SK-N-SH (cell line): Measurements from ENCODE around the gene TBCD. TPM values are rescaled to one million over a fixed set of nuclear protein-coding genes. Genes with fewer than 3 reads are reported as not detected.

ENCODE experiments used
- CTCF ChIA-PET: fragments of 300-600, 350-600 bp; formaldehyde crosslinking; extraction: SDS; loops from one replicate; lab custom pipeline; 2021; lab: Yijun Ruan, JAX
- POLR2A ChIA-PET: fragments of 350-600 bp; sonication (Branson Sonifier 250); formaldehyde crosslinking; extraction: SDS; loops from one replicate; lab custom pipeline; 2020; ENCODE audit warnings: antibody characterized with exemption, inconsistent platforms; lab: Yijun Ruan, JAX
- DNase-seq: peaks from one replicate; pipeline ENCODE4 v3.0.0; 2012
- H2AFZ ChIP-seq: fragments of 200-600 bp; sonication (generic); 2 replicates; pipeline ENCODE4 v1.8.1; 2016; ENCODE audit warnings: antibody characterized with exemption, mild to moderate bottlenecking, low read depth
- H3F3A ChIP-seq: fragments of 200-600 bp; sonication (generic); replicated peaks from 2 replicates; pipeline ENCODE3; 2016; ENCODE audit warnings: antibody characterized with exemption, mild to moderate bottlenecking; ENCODE audit not compliant: insufficient read depth
- H3K27ac ChIP-seq, 2 experiments: fragments of 200-500 bp in 1 of 2; fragments of 200-600 bp in 1 of 2; sonication (Bioruptor generic) in 1 of 2; sonication (generic), shearing (Covaris generic) in 1 of 2; 2 replicates each; pipeline versions ENCODE4 v1.5.1 to v1.6.1; 2014 to 2016; ENCODE audit warnings: low read depth in 2 of 2, inconsistent platforms in 1 of 2, low read length in 1 of 2, mild to moderate bottlenecking in 1 of 2, mixed read lengths in 1 of 2
- H3K27me3 ChIP-seq: fragments of 200-600 bp; sonication (generic), shearing (Covaris generic); 2 replicates; pipeline ENCODE4 v1.6.1; 2016; ENCODE audit warnings: mixed run types; ENCODE audit not compliant: insufficient read depth
- H3K36me3 ChIP-seq, 2 experiments: fragments of 200-500 bp in 1 of 2; fragments of 200-600 bp in 1 of 2; sonication (Bioruptor generic) in 1 of 2; sonication (generic) in 1 of 2; replicated peaks in 1 of 2; 2 replicates each; pipeline versions ENCODE3 to v1.5.1; 2014 to 2016; ENCODE audit warnings: low read length in 1 of 2, mild to moderate bottlenecking in 1 of 2; ENCODE audit not compliant: insufficient read depth in 2 of 2, control insufficient read depth in 1 of 2
- H3K4me1 ChIP-seq, 2 experiments: fragments of 200-500 bp in 1 of 2; fragments of 200-600 bp in 1 of 2; sonication (Bioruptor generic) in 1 of 2; sonication (generic), shearing (Covaris generic) in 1 of 2; 2 replicates each; pipeline versions ENCODE4 v1.5.1 to v1.6.1; 2014 to 2016; ENCODE audit warnings: low read depth in 1 of 2, low read length in 1 of 2, mixed run types in 1 of 2; ENCODE audit not compliant: insufficient read depth in 2 of 2, control insufficient read depth in 1 of 2
- H3K4me2 ChIP-seq: fragments of 200-600 bp; sonication (generic), shearing (Covaris generic); 2 replicates; pipeline ENCODE4 v1.6.1; 2017; ENCODE audit warnings: mixed run types
- H3K4me3 ChIP-seq, 2 experiments: fragments of 200-500 bp in 1 of 2; fragments of 200-600 bp in 1 of 2; sonication (Bioruptor generic) in 1 of 2; sonication (generic), shearing (Covaris generic) in 1 of 2; 2 replicates each; pipeline versions ENCODE4 v1.5.1 to v1.8.1; 2014 to 2016; ENCODE audit warnings: low read depth in 2 of 2, inconsistent platforms in 1 of 2, low read length in 1 of 2, mild to moderate bottlenecking in 1 of 2, mixed read lengths in 1 of 2, moderate library complexity in 1 of 2
- H3K79me2 ChIP-seq: fragments of 200-600 bp; sonication (generic); 2 replicates; pipeline ENCODE4 v1.8.1; 2017; ENCODE audit warnings: mild to moderate bottlenecking; ENCODE audit not compliant: insufficient read depth
- H3K9ac ChIP-seq: fragments of 200-600 bp; sonication (generic); 2 replicates; pipeline ENCODE4 v1.6.1; 2017; ENCODE audit warnings: mixed run types
- H3K9me2 ChIP-seq: fragments of 200-600 bp; sonication (generic); 2 replicates; pipeline ENCODE4 v1.6.1; 2017; ENCODE audit warnings: mixed run types
- H3K9me3 ChIP-seq: fragments of 200-600 bp; sonication (generic); 2 replicates; pipeline ENCODE4 v1.6.1; 2017; ENCODE audit warnings: mixed run types, mild to moderate bottlenecking, moderate library complexity
- H4K20me1 ChIP-seq: fragments of 200-600 bp; sonication (generic); 2 replicates; pipeline ENCODE4 v1.6.1; 2017; ENCODE audit warnings: mild to moderate bottlenecking, mixed run types; ENCODE audit not compliant: insufficient read depth
- RCOR1 ChIP-seq: fragments of 150-350 bp; IDR thresholded peaks from 2 replicates; pipeline ENCODE4 v1.6.1; 2017; ENCODE audit warnings: antibody characterized with exemption, low read length
- TAF1 ChIP-seq: IDR thresholded peaks from 2 replicates; pipeline ENCODE4 v1.6.1; 2012; ENCODE audit warnings: low read depth, mild to moderate bottlenecking, low read length, moderate library complexity, borderline replicate concordance
- YY1 ChIP-seq: IDR thresholded peaks from 2 replicates; pipeline ENCODE4 v1.4.0; 2012; ENCODE audit warnings: low read depth, mild to moderate bottlenecking
- WGBS: methylation state at CpG from one replicate; pipeline ENCODE4 v1.1.6; 2017; ENCODE audit warnings: low lambda C conversion rate; 5-methylcytosine and 5-hydroxymethylcytosine counted together
- polyA plus RNA-seq, 3 experiments: library from polyadenylated mRNA; depleted of rRNA; stranded (reverse); fragments of >200 nt; gene quantifications; 2 replicates each; pipeline ENCODE4 v1.2.3, GENCODE V29; 2012
- TF ChIP-seq, protein P1 (sequence below): IDR thresholded peaks from 2 replicates; pipeline ENCODE4; 2012
- TF ChIP-seq, protein P2 (sequence below): IDR thresholded peaks from 2 replicates; pipeline ENCODE4 v1.4.0; 2012; ENCODE audit warnings: low read depth

Gene TBCD
- polyA plus RNA-seq, 1 of the 3 experiments (the other 2 are of a cell fraction) = 107 TPM

DNA sequence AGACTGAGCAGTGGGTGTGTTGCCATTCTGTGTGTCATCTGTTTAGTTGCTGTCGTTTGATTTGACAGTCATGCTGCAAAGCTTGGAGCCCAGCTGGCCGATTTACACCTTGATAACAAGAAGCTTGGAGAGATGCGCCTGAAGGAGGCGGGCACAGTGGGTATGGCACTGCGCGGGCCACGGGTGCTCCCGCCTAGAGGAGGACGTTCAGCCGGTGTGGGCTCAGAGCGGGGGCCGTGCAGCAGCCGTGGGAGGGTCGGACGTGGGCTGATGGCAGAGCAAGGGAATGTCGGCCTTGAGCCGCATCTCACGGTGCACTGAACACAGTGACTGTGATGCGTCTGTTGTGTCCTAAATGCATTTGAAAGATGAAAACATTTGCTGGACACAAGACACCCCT lies 31.7 kb upstream of the TBCD start:
- no peaks in the 10 kb centered on the region for H3K27me3 ChIP-seq
- no peak for TF ChIP-seq YY1
- peaks cover 28% of the 10 kb centered on the region for H3K79me2 ChIP-seq
- H4K20me1 ChIP-seq = peaks cover 7% of the 10 kb centered on the region; the same call in 1 of the 2 replicates
- no peaks in the 10 kb centered on the region for H3K9me3 ChIP-seq
- H3K9me2 ChIP-seq = no peaks in the 10 kb centered on the region
- ChIA-PET POLR2A (no interaction called here), CTCF (no interaction called here)
- H2AFZ ChIP-seq = no peak overlapping the region
- peaks cover 24% of the 10 kb centered on the region in 2 experiments for H3K36me3 ChIP-seq
- H3K4me3 ChIP-seq = no peak overlapping the region
- no peak overlapping the region for H3K27ac ChIP-seq
- DNase-seq = no peak
- WGBS = 91% methylated on average over 19 of the region's 19 CpGs
- H3K4me2 ChIP-seq = no peak overlapping the region
- H3F3A ChIP-seq = peaks cover 5% of the 10 kb centered on the region
- H3K4me1 ChIP-seq = peaks cover 0 to 13% of the 10 kb centered on the region in 2 experiments; a peak in 1 of 4 replicates
- H3K9ac ChIP-seq = no peak overlapping the region

DNA sequence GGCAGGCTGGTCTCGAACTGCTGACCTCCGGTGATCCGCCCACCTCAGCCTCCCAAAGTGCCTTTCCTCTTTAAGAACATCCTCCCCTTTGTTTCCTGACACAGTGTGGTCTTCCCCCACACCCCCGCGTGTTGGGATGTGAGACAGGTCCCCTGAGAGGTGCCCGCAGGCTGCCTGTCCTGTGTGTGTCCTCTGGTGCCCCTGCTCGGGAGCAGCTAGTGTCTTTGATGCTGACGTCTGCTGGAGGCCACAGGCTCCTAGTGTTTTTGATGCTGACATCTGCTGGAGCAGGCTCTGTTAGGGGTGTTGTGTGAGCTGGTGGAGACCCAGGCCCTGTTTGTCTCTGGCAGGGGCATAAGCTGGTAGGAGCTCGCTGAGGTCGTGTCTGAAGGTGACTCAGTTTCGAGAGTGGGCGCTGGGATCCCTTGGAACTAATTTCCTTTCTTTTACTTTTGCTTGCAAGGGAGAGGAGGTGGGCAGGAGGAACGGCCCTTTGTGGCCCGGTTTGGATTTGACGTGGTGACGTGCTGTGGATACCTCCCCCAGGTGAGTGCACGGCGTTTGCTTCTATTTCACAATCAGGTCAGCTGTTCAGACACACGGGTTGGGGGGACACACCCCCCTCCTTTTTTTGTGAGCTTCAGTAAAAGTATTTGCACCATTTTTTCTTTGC lies 29.4 kb upstream of the TBCD start:
- H3K36me3 ChIP-seq = peaks cover 28 to 35% of the 10 kb centered on the region in 2 experiments
- H3K4me1 ChIP-seq = peaks cover 0 to 5% of the 10 kb centered on the region in 2 experiments; a peak in 1 of 4 replicates
- ChIA-PET POLR2A (no interaction called here), CTCF (interaction anchor here (0.8 kb wide), 1 partner anchor 24 kb away, joined by 3 read pairs; no protein-coding TSS in a partner anchor)
- peaks cover 5% of the 10 kb centered on the region for H3F3A ChIP-seq
- H3K9me3 ChIP-seq = no peaks in the 10 kb centered on the region
- no peaks in the 10 kb centered on the region for H3K27me3 ChIP-seq
- no peak overlapping the region for H3K4me3 ChIP-seq
- H3K4me2 ChIP-seq = no peak overlapping the region
- TF ChIP-seq, protein P1, sequence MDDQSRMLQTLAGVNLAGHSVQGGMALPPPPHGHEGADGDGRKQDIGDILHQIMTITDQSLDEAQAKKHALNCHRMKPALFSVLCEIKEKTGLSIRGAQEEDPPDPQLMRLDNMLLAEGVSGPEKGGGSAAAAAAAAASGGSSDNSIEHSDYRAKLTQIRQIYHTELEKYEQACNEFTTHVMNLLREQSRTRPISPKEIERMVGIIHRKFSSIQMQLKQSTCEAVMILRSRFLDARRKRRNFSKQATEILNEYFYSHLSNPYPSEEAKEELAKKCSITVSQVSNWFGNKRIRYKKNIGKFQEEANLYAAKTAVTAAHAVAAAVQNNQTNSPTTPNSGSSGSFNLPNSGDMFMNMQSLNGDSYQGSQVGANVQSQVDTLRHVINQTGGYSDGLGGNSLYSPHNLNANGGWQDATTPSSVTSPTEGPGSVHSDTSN = no peak
- no peak for TF ChIP-seq RCOR1
- no peak for TF ChIP-seq TAF1
- TF ChIP-seq, protein P2, sequence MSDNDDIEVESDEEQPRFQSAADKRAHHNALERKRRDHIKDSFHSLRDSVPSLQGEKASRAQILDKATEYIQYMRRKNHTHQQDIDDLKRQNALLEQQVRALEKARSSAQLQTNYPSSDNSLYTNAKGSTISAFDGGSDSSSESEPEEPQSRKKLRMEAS = no peak
- no peak overlapping the region for H3K27ac ChIP-seq
- peaks cover 7% of the 10 kb centered on the region; the same call in 1 of the 2 replicates for H4K20me1 ChIP-seq
- WGBS = 94% methylated on average over 19 of the region's 19 CpGs
- DNase-seq = no peak
- no peak overlapping the region for H2AFZ ChIP-seq
- no peaks in the 10 kb centered on the region for H3K9me2 ChIP-seq
- no peak overlapping the region for H3K9ac ChIP-seq
- peaks cover 19% of the 10 kb centered on the region for H3K79me2 ChIP-seq

DNA sequence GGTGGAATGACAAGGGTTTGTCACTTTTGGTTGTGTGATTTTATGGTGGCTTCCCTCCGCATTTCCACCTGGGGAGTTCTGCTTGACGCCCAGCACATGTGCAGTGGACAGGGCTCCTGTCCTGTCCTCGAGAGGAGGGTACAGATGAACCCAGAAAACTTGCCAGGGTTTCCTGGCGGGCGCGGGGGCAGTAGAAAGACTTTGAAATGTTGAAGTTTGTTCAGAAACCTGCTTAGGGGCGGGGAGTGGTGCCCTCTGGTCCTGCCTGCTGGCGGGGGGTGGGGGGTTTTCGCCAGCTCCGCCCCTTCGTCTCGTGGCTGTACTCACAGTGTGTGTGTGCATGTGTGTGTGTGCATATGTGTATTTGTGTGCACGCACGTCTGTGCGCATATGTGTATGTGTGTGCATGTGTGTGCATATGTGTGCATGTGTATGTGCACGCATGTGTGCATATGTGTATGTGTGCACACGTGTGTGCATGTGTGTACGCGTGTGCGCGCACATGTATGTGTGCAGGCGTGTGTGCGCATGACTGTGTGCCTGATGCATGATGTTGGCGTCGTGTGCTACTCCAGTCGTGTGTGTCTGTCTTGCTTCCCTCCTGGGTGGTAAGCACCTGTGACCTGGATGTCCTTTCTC lies 28.6 kb upstream of the TBCD start:
- Histone ChIP-seq H3K36me3 (peaks cover 28 to 39% of the 10 kb centered on the region in 2 experiments), H3K79me2 (peaks cover 10% of the 10 kb centered on the region), H4K20me1 (no peaks in the 10 kb centered on the region), H3K27ac (no peak overlapping the region), H3K9me2 (no peaks in the 10 kb centered on the region), H3K4me2 (no peak overlapping the region), H3K9me3 (no peaks in the 10 kb centered on the region), H3K4me3 (no peak overlapping the region), H3F3A (peaks cover 5% of the 10 kb centered on the region), H3K4me1 (no peaks in the 10 kb centered on the region), H2AFZ (no peak overlapping the region), H3K9ac (no peak overlapping the region), H3K27me3 (no peaks in the 10 kb centered on the region)
- ChIA-PET POLR2A (no interaction called here), CTCF (interaction anchor here (1.4 kb wide), 1 partner anchor 43 kb away, joined by 4 read pairs; no protein-coding TSS in a partner anchor)
- TF ChIP-seq TAF1 = no peak
- 95% methylated on average over 26 of the region's 26 CpGs for WGBS
- DNase-seq = no peak
